Tibial nerve (tissue), 3 donors: ENCODE data around the gene UBE3D.

Experiments
- POLR2A ChIP-seq, 2 donors: fragments of 450-650 bp; IDR thresholded peaks; one replicate each; pipeline ENCODE4 v1.6.1; 2017; ENCODE audit warnings: antibody characterized with exemption in 2 of 2, mild to moderate bottlenecking in 2 of 2, moderate library complexity in 2 of 2
- TF ChIP-seq, protein P1 (sequence below), 5 experiments: fragments of 200-600 bp in 3 of 5; fragments of 450-650 bp in 2 of 5; sonication (generic) in 3 of 5; IDR thresholded peaks; one replicate each; pipeline ENCODE4 v1.5.1; 2016 to 2019; ENCODE audit warnings: antibody characterized with exemption in 5 of 5, mild to moderate bottlenecking in 3 of 5, moderate library complexity in 2 of 5

GRCh38 chr6:82906489-82906888 is 159.2 kb downstream of the UBE3D start:
- TF ChIP-seq, protein P1, sequence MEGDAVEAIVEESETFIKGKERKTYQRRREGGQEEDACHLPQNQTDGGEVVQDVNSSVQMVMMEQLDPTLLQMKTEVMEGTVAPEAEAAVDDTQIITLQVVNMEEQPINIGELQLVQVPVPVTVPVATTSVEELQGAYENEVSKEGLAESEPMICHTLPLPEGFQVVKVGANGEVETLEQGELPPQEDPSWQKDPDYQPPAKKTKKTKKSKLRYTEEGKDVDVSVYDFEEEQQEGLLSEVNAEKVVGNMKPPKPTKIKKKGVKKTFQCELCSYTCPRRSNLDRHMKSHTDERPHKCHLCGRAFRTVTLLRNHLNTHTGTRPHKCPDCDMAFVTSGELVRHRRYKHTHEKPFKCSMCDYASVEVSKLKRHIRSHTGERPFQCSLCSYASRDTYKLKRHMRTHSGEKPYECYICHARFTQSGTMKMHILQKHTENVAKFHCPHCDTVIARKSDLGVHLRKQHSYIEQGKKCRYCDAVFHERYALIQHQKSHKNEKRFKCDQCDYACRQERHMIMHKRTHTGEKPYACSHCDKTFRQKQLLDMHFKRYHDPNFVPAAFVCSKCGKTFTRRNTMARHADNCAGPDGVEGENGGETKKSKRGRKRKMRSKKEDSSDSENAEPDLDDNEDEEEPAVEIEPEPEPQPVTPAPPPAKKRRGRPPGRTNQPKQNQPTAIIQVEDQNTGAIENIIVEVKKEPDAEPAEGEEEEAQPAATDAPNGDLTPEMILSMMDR (IDR thresholded peaks at IDR 0.05): no peak
- TF ChIP-seq POLR2A (IDR thresholded peaks at IDR 0.05): no peak
